ENCODE results near the gene TMEM200A.

TMEM200A gene

DNA sequence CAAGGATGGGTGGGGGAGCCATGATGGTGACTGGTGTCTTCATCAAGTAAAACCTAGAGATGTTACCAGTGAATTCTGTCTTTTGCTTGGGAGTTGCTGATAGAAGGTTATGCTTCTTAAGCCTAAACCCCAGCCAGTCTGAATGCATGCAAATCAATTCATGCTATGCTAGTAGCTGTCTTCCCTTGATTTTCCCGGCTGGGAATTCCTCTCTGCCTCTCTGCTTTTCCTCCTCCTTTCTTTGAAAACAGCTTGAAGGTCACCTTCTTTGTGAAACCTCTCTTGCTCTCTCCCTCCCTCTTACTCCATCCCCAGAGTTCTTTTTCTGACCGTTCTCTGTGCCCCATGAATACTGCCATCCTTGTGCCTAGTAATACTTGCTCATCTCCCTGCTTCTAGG is 58.9 kb downstream of the TMEM200A start:
- Histone ChIP-seq H3K4me3 (ENCODE audit: severe bottlenecking) (no peak overlapping the region), H3K9me3 (ENCODE audit: severe bottlenecking) (no peaks in the 10 kb centered on the region), H3K36me3 (ENCODE audit: low read depth) (no peaks in the 10 kb centered on the region), H3K27me3 (ENCODE audit: insufficient read depth, poor library complexity, severe bottlenecking) (no peaks in the 10 kb centered on the region), H3K4me1 (ENCODE audit: insufficient read depth, poor library complexity, severe bottlenecking) (no peaks in the 10 kb centered on the region), H3K27ac (ENCODE audit: poor library complexity, severe bottlenecking) (no peak overlapping the region)
- ATAC-seq (ENCODE audit: low read depth) (no peak), DNase-seq (ENCODE audit: low spot score) (no peak)
- TF ChIP-seq CTCF (IDR thresholded peaks at IDR 0.05; ENCODE audit: poor library complexity, severe bottlenecking): no peak

DNA sequence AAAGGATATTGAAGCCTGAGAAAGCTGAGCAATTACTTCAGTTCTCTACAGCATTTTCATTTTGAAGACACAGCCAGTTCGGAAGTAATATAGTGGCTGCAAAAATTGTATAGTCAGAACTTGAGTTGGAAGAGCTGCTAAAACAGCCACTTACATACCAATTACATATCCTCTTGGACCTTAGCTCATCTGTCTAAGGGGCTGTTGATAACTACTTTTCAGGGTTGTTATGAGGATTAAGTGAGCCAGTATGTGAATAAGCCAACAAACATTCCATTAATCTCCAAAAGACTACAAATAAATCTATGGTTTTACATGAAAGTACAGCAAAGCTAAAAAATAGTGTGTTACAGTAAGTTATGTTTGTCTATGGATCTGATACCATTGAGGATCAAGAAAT is 59.7 kb downstream of the TMEM200A start:
- H3K4me3 ChIP-seq (ENCODE audit: severe bottlenecking): no peak overlapping the region
- no peak for DNase-seq (ENCODE audit: low spot score)
- TF ChIP-seq CTCF (IDR thresholded peaks at IDR 0.05; ENCODE audit: poor library complexity, severe bottlenecking): no peak
- H3K4me1 ChIP-seq (ENCODE audit: insufficient read depth, poor library complexity, severe bottlenecking): no peaks in the 10 kb centered on the region
- no peak overlapping the region for H3K27ac ChIP-seq (ENCODE audit: poor library complexity, severe bottlenecking)
- ATAC-seq (ENCODE audit: low read depth): no peak
- no peaks in the 10 kb centered on the region for H3K9me3 ChIP-seq (ENCODE audit: severe bottlenecking)
- H3K36me3 ChIP-seq (ENCODE audit: low read depth): no peaks in the 10 kb centered on the region
- no peaks in the 10 kb centered on the region for H3K27me3 ChIP-seq (ENCODE audit: insufficient read depth, poor library complexity, severe bottlenecking)

GRCh38 chr6:130426066-130426721 is 60.4 kb downstream of the TMEM200A start:
- Histone ChIP-seq H3K9me3 (ENCODE audit: severe bottlenecking) (no peaks in the 10 kb centered on the region), H3K27me3 (ENCODE audit: insufficient read depth, poor library complexity, severe bottlenecking) (no peaks in the 10 kb centered on the region), H3K36me3 (ENCODE audit: low read depth) (no peaks in the 10 kb centered on the region), H3K27ac (ENCODE audit: poor library complexity, severe bottlenecking) (no peak overlapping the region), H3K4me1 (ENCODE audit: insufficient read depth, poor library complexity, severe bottlenecking) (no peaks in the 10 kb centered on the region), H3K4me3 (ENCODE audit: severe bottlenecking) (no peak overlapping the region)
- no peak for DNase-seq (ENCODE audit: low spot score)
- TF ChIP-seq CTCF (IDR thresholded peaks at IDR 0.05; ENCODE audit: poor library complexity, severe bottlenecking): no peak
- ATAC-seq (ENCODE audit: low read depth): no peak

DNA sequence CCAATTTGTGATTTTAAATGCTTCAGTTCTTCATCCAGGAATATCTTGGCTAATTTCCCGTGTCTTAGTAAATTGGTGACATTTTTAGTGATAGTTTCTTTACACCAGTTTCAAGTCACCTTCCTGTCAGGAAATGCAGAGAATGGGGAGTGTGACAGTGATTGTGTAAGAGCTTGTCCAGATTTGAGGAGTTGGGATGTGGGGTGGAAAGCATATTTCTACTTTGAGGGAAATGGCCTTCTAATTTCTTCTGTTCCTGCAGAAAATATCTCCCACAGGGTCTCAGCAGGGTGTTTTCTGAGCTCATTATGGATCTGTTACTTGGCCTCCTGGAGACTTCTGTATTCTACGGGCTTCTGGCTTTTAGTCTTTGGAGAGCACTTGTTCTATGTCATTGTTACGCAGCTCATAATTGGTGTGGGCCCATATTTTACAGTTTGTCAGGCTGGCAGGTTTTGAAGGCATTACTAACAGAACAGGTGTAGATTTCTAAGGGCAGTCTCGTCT is 65.6 kb downstream of the TMEM200A start:
- no peaks in the 10 kb centered on the region for H3K9me3 ChIP-seq (ENCODE audit: severe bottlenecking)
- no peak for TF ChIP-seq CTCF (IDR thresholded peaks at IDR 0.05; ENCODE audit: poor library complexity, severe bottlenecking)
- no peak for ATAC-seq (ENCODE audit: low read depth)
- DNase-seq (ENCODE audit: low spot score): no peak
- H3K27ac ChIP-seq (ENCODE audit: poor library complexity, severe bottlenecking): no peak overlapping the region
- peaks cover 9% of the 10 kb centered on the region for H3K4me1 ChIP-seq (ENCODE audit: insufficient read depth, poor library complexity, severe bottlenecking)
- no peak overlapping the region for H3K4me3 ChIP-seq (ENCODE audit: severe bottlenecking)
- no peaks in the 10 kb centered on the region for H3K36me3 ChIP-seq (ENCODE audit: low read depth)
- H3K27me3 ChIP-seq (ENCODE audit: insufficient read depth, poor library complexity, severe bottlenecking): no peaks in the 10 kb centered on the region

GRCh38 chr6:130432838-130433237 is 67.0 kb downstream of the TMEM200A start:
- H3K27me3 ChIP-seq (ENCODE audit: insufficient read depth, poor library complexity, severe bottlenecking): no peaks in the 10 kb centered on the region
- H3K36me3 ChIP-seq (ENCODE audit: low read depth): no peaks in the 10 kb centered on the region
- DNase-seq (ENCODE audit: low spot score) (no peak), ATAC-seq (ENCODE audit: low read depth) (no peak)
- H3K27ac ChIP-seq (ENCODE audit: poor library complexity, severe bottlenecking): no peak overlapping the region
- no peak for TF ChIP-seq CTCF (IDR thresholded peaks at IDR 0.05; ENCODE audit: poor library complexity, severe bottlenecking)
- H3K4me3 ChIP-seq (ENCODE audit: severe bottlenecking): no peak overlapping the region
- peaks cover 9% of the 10 kb centered on the region for H3K4me1 ChIP-seq (ENCODE audit: insufficient read depth, poor library complexity, severe bottlenecking)
- no peaks in the 10 kb centered on the region for H3K9me3 ChIP-seq (ENCODE audit: severe bottlenecking)
